Measurements from ENCODE around the gene RAI1. TPM values are rescaled to one million over a fixed set of nuclear protein-coding genes. Genes with fewer than 3 reads are reported as not detected.

The RAI1 gene
- total and polyA plus RNA-seq, 2 of the 8 experiments (the other 6 are each of a cell fraction or from before 2014, with no cell fraction given), result 0.39 to 1.2 TPM

- no peak for TF ChIP-seq CHD7 (IDR thresholded peaks at IDR 0.05; ENCODE audit: insufficient replicate concordance, low read length)
- TF ChIP-seq CREB1 (IDR thresholded peaks at IDR 0.05), result no peak
- no peak for TF ChIP-seq TEAD4 (IDR thresholded peaks at IDR 0.05; ENCODE audit: low read depth, low read length)
- no peak for TF ChIP-seq CBX5 (IDR thresholded peaks at IDR 0.05; ENCODE audit: low read depth, low read length)
- no peak for TF ChIP-seq ASH2L (IDR thresholded peaks at IDR 0.05; ENCODE audit: low read length)
- TF ChIP-seq JUND (IDR thresholded peaks at IDR 0.05; ENCODE audit: low read length), result no peak
Observed at GRCh38 chr17:17670701-17671305, 10.5 kb upstream of the RAI1 start (continued).

All from H1 (cell line).